ENCODE measurements around the gene RRM1.
"Not testable (repeated sequence)": the region's sequence is repeated elsewhere in the genome, so short reads cannot be mapped to it uniquely, and the experiment has no call there.

DNA sequence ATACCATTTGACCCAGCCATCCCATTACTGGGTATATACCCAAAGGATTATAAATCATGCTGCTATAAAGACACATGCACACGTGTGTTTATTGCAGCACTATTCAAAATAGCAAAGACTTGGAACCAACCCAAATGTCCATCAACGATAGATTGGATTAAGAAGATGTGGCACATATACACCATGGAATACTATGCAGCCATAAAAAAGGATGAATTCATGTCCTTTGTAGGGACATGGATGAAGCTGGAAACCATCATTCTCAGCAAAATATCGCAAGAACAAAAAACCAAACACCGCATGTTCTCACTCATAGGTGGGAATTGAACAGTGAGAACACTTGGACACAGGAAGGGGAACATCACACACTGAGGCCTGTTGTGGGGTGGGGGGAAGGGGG, 41.4 kb upstream of the RRM1 start:
- TF ChIP-seq, protein P1, sequence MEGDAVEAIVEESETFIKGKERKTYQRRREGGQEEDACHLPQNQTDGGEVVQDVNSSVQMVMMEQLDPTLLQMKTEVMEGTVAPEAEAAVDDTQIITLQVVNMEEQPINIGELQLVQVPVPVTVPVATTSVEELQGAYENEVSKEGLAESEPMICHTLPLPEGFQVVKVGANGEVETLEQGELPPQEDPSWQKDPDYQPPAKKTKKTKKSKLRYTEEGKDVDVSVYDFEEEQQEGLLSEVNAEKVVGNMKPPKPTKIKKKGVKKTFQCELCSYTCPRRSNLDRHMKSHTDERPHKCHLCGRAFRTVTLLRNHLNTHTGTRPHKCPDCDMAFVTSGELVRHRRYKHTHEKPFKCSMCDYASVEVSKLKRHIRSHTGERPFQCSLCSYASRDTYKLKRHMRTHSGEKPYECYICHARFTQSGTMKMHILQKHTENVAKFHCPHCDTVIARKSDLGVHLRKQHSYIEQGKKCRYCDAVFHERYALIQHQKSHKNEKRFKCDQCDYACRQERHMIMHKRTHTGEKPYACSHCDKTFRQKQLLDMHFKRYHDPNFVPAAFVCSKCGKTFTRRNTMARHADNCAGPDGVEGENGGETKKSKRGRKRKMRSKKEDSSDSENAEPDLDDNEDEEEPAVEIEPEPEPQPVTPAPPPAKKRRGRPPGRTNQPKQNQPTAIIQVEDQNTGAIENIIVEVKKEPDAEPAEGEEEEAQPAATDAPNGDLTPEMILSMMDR (IDR thresholded peaks at IDR 0.05) = not testable (repeated sequence)
- TF ChIP-seq EP300, POLR2A (IDR thresholded peaks at IDR 0.05): not testable (repeated sequence)

Data from ovary (tissue), 3 donors.